GM12873 (cell line): ENCODE results near the gene NR5A2.

Source experiments
- CTCF ChIP-seq: IDR thresholded peaks from 2 replicates; pipeline ENCODE4 v1.5.1; 2012; ENCODE audit warnings: low read depth, mild to moderate bottlenecking, moderate library complexity, low read length, control low read depth; ENCODE audit not compliant: insufficient read depth; ENCODE audit errors: missing control alignments

The NR5A2 gene

GRCh38 chr1:200029822-200030152, 2.3 kb downstream of the NR5A2 start:
- no peak for TF ChIP-seq CTCF

- TF ChIP-seq CTCF = no peak
Observed at GRCh38 chr1:200030791-200031190, 3.3 kb downstream of the NR5A2 start.

- no peak for TF ChIP-seq CTCF
Observed at GRCh38 chr1:200033511-200034261, 6.2 kb downstream of the NR5A2 start.

GRCh38 chr1:200034262-200034557, 6.7 kb downstream of the NR5A2 start:
- TF ChIP-seq CTCF = no peak

GRCh38 chr1:200034761-200035396, 7.4 kb downstream of the NR5A2 start:
- no peak for TF ChIP-seq CTCF

- TF ChIP-seq CTCF = no peak
Observed at GRCh38 chr1:200035397-200035955, 8.0 kb downstream of the NR5A2 start.

- TF ChIP-seq CTCF = no peak
Observed at GRCh38 chr1:200035956-200036618, 8.6 kb downstream of the NR5A2 start.
